NCI-H2081 treated with DMSO at 0.1 percent for 48 hours (cell line): ENCODE data around the gene CAP1.
A peak's percentile ranks its signal among the peaks of the same experiment; 100 is the strongest.
"Not testable (repeated sequence)": the region's sequence is repeated elsewhere in the genome, so short reads cannot be mapped to it uniquely, and the experiment has no call there.

ENCODE experiments used
- DNase-seq: peaks from one replicate; lab custom pipeline; 2025; lab: John Stamatoyannopoulos, UW

CAP1 gene

DNA sequence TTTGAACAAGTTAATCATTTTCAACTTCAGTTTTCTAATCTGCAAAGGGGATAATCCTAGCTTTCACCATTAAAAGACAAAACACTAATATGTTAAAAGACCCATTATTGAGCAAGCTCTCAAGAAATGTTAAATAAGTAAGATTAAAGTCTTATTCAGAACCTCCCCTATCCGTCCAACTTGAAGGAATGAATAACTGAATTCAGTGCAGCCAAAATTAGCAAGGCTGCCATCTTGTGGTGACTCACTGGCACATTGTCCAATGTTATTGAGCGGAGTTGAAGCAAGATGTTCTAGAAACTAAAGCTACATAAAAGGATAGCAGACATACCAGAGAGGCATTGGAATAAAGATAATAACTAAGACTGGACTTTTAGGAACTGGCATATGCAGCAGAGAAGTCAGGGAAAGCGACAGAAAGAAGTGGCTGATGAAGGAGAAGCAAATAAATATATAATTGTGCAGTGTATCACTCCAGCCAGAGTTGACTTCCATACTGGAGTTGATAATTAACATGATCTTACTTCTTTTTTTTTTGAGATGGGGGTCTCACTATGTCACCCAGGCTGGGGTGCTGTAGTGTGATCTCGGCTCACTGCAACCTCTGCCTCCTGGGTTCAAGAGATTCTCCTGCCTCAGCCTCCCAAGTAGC is 8.2 kb upstream of the CAP1 start:
- no peak for DNase-seq

DNA sequence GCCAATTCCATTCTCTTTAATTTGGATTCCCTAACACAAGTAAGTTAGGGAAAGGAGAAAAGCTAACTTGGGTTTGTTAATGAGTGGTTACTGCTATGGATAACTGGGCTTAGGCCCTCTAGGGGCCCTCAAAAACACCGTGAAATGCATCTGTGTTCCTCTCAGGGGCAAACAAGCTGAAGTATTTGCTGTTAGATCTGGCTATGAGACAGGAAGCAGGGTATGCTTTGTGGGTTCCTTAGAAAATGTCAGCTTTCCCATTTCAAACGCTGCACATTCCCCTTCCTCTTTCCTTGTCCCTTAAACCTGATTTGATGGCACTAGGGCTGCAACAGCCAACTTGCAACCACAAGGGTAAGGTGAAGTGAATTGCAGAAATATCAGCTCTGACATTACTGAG is 5.7 kb upstream of the CAP1 start:
- no peak for DNase-seq

GRCh38 chr1:40036574-40036973 is 4.0 kb upstream of the CAP1 start:
- no peak for DNase-seq

DNA sequence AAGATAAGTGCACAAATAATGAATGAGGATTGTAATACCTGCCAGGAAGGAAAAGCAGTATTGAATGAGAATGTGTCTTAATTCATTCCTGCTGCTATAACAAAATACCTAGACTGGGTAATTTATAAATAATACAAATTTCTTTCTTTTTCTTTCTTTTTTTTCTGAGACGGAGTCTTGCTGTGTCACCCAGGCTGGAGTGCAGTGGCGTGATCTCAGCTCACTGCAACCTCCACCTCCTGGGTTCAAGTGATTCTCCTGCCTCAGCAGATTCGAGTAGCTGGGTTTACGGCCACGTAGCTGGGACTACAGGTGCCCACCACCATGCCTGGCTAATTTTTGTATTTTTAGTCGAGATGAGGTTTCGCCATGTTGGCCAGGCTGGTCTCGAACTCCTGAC is 3.3 kb upstream of the CAP1 start:
- DNase-seq = not testable (repeated sequence)

- DNase-seq = no peak
These were observed 1.8 kb upstream of the CAP1 start for GRCh38 chr1:40038697-40039096.

GRCh38 chr1:40039245-40039756 is 1.2 kb upstream of the CAP1 start:
- DNase-seq = peak; percentile 53

DNA sequence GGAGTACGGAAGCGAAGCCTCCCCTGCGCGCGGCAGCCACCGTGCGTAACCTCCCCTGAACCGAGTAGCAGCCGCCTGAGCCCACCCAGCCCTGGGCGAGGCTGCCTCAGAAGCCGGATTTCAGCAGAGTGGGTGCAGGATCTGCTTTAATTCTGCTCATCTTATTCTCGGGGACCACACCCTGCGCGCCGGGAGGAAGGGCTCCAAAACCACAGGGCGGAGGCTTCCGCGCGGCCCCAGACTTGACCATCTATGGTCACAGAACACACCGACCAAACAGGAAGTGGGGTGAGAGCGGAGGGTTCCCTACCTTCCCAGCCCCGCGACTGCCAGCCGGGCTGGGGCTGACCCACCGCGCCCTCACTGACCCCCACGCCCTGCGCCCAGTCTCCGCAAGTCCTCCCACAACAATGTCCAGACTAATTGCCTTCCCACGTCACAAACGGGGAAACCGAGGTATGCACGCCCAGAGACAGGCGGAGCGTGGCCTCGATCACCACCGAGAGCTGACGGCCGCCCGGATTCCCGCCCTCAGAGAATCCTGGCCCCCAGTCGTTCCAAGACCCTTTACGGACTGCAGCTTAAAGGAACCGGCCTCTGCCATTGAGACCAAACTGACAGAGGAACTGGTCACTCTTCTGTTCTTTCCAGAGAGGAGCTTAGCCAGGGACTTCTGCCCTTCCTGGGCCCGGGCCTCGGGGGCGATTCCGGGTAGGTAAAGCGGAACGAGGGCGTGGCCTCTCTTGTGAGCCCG is 595 bp upstream of the CAP1 start:
- DNase-seq = peak; percentile 17

- DNase-seq = no peak
These were observed 923 bp downstream of the CAP1 start for GRCh38 chr1:40041466-40041838.

- no peak for DNase-seq
These were observed 1.8 kb downstream of the CAP1 start for GRCh38 chr1:40042341-40042740.

DNA sequence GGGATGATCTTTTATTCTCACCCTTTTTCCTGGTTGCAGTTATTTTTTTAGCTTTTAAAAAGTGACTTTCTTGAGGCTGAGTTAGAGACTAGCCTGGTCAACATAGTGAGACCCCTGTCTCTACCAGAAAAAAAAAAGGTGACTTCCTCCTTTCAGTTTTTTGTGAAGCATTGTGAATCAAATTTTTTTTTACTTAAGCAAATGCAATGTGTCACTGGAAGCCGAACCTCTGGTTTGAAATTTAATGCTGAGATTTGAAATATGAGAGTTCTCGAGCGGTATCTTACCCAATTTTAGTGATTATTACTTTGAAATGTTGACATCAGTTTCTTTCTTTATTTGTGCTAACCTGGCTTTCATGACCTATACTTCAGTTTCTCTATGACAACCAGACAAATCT is 3.6 kb downstream of the CAP1 start:
- no peak for DNase-seq

- no peak for DNase-seq
These were observed 4.7 kb downstream of the CAP1 start for GRCh38 chr1:40045182-40045581.

DNA sequence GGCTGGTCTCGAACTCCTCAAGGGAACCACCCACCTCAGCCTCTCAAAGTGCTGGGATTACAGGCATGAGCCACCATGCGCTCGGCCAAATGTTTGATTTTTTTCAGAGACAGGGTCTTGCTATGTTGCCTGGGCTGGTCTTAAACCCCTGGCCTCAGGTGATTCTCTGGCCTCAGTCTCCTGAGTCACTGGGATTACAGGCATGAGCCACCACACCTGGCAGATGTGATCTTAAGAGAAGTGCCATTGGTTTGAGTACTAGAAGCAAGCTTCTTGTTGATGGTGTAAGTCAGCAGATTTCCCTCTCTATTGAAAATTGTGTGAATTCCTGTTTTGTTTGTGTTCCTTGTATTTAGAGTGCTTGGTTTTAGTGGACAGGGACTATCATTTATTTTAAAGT is 5.2 kb downstream of the CAP1 start:
- no peak for DNase-seq

GRCh38 chr1:40047276-40047675 is 6.7 kb downstream of the CAP1 start:
- no peak for DNase-seq

DNA sequence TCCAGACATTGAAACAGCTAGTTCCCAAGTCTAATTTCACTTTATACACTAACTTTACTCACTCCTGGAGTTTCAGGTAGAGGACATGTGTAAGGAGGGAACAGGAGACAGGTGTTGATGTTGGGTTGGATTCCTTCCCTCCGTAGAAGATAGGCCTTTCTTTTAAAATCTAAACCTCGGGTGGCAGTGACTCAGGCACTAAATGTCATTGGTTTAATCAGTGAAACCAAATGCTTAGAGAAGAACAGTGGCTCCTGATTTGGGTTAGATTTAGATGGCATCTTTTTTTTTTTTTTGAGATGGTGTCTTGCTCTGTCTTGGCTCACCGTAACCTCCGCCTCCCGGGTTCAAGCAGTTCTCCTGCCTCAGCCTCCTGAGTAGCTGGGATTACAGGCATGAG is 7.2 kb downstream of the CAP1 start:
- DNase-seq = no peak

GRCh38 chr1:40049725-40050124 is 9.2 kb downstream of the CAP1 start:
- DNase-seq = no peak

- DNase-seq = no peak
These were observed 10.3 kb downstream of the CAP1 start for GRCh38 chr1:40050863-40051262.

DNA sequence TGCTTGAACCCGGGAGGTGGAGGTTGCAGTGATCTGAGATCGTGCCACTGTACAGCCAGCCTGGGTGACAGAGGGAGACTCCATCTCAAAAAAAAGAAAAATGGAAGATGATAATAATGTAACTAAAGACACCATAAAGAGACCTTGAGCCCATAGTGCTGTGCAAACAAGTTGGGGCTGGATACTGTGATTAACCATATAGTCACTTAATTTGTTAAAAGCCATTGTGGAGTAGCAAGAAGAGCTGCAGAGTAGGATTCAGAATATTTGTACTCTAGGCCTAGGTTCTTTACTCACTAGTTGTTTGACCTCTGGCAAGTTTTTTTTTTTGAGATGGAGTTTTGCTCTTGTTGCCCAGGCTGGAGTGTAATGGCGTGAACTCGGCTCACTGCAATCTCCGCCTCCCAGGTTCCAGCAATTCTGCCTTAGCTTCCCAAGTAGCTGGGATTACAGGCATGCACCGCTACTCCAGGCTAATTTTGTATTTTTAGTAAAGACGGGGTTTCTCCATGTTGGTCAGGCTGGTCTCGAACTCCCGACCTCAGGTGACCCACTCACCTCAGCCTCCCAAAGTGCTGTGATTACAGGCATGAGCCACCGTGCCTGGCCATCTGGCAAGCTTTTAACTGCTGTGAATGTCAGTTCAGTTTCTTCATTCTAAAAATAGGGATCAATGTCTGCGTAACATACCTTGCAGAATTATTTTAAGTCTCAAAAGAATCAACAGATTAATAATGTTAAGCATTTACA is 12.8 kb downstream of the CAP1 start:
- no peak for DNase-seq

GRCh38 chr1:40056519-40057309 is 16.2 kb downstream of the CAP1 start:
- DNase-seq = no peak

DNA sequence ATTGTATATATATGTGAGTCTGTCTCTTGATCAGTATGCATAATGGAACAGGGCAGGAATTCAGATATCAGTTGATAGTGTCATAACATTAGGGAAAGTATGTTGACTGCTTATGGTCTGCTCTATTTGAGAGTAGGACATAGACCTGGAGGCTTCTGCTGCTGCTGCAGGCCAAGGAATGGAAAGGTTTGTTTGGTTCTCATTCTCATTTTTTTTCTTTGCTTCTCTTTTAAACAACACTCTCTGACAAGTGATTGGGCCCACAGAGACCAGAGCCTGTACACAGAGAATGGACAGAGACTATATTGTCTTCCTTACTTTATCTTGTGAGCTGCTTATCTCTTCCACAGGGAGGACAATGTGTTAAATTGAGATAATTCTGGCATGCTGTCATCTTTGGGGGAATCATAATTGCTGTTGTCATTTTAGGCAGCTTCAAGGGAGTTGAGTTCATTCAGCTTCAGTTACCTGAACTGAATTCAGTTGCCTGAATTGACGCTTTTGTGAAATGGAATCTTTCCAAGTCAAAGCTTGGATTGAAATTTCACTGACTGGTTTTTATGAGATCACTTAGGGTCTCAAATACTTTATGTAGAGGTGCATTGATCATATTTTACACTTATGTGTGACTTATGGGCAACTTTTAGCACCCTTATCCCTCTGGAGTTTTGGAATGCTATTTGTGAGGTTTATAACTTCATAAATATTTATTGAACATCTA is 16.9 kb downstream of the CAP1 start:
- no peak for DNase-seq

GRCh38 chr1:40058097-40058452 is 17.5 kb downstream of the CAP1 start:
- no peak for DNase-seq
